ENCODE data around the gene EFNA5.
"Not testable (repeated sequence)": the region's sequence is repeated elsewhere in the genome, so short reads cannot be mapped to it uniquely, and the experiment has no call there.

EFNA5 gene

DNA sequence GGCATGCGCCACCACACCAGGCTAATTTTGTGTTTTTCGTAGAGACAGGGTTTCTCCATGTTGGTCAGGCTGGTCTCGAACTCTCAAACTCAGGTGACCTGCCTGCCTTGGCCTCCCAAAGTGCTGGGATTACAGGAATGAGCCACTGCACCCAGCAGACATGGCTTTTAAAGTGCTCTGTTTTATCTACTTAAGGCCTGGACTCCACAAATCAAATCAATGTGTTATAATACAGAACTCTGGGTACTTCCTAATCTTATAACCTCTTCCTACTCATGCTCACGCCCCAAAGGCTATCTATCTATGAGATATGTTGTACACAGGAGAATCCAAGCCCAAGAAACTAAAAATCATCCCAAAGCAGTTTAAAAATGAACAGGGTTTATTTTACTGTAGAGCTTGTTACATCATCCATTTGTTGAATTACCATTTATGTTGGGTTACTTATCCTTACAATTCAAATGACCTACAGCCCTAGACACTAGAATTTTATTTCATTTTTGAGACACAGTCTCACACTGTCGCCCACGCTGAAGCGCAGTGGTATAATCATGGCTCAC, 155.1 kb downstream of the EFNA5 start:
- no peak for DNase-seq

- no peak for DNase-seq
Measured at GRCh38 chr5:107514305-107514704, 156.4 kb downstream of the EFNA5 start.

DNA sequence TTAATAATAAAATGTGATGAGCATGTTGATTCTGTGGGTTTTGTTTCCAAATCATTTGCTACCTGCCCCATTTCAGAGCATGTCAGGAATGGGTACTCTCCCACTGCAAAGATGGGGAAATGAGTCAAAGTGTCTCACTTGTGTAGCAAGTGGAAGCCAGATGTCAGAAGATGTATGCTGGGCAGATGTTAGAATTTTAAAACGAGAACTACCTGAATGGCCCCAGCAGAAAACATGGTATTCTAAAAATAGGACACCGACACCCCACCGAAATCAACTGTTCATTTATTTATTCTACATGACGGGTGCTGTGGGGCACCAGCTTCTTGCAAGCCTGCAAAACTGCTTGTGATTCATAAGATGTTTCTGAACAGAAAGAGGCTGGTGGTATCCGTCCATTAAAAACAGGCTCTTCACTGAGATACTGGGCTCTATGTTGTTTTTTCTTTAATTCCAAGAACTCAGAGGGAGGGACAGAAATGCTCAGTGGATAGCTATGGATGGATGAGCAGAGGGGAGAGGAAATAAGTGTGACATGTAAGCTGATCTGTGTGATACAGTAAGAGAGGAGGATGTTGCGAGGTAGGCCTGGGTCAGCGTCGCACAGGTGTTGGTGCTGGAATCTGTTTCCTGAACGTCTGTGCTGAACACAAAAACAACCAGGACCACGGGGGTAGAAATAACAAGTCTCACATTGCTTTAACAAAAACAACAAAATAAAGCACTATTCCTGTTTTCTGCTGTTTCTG, 157.2 kb downstream of the EFNA5 start:
- no peak for DNase-seq

- DNase-seq: no peak
Measured at GRCh38 chr5:107512029-107512428, 158.7 kb downstream of the EFNA5 start.

DNA sequence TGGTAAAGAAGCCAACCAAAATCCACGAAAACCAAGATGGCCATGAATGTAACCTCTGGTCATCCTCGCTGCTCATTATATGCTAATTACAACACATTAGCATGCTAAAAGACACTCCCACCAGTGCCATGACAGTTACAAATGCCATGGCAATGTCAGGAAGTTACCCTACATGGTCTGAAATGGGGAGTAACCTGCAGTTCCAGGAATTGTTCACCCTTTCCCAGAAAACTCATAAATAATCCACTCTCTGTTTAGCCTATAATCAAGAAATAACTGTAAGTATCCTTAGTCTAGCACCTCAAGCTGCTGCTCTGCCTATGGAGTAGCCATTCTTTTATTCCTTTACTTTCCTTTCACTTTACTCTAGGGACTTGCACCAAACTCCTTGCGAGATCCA, 160.6 kb downstream of the EFNA5 start:
- DNase-seq: no peak

- no peak for DNase-seq
Measured at GRCh38 chr5:107508097-107508496, 162.6 kb downstream of the EFNA5 start.

- DNase-seq: no peak
Measured at GRCh38 chr5:107505763-107506534, 164.8 kb downstream of the EFNA5 start.

DNA sequence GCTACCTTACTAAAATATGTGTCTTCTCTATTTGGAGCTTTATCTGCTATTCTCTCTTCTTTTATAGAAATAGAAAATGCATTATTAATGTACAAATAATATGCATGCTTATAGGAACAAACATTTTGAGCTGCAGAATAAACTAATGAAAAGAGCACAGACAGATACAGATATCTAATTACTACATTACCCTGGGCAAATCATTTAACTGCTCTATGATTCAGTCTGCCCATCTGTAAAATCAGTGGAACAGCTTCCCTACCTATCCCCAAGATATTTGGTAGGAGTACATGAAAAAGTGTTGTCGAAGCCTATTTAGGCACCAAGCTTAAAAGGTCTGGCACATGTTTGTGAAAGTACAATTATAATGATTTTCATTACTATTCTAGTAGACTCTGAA, 166.3 kb downstream of the EFNA5 start:
- DNase-seq: no peak

GRCh38 chr5:107502676-107503060, 168.1 kb downstream of the EFNA5 start:
- DNase-seq: no peak

DNA sequence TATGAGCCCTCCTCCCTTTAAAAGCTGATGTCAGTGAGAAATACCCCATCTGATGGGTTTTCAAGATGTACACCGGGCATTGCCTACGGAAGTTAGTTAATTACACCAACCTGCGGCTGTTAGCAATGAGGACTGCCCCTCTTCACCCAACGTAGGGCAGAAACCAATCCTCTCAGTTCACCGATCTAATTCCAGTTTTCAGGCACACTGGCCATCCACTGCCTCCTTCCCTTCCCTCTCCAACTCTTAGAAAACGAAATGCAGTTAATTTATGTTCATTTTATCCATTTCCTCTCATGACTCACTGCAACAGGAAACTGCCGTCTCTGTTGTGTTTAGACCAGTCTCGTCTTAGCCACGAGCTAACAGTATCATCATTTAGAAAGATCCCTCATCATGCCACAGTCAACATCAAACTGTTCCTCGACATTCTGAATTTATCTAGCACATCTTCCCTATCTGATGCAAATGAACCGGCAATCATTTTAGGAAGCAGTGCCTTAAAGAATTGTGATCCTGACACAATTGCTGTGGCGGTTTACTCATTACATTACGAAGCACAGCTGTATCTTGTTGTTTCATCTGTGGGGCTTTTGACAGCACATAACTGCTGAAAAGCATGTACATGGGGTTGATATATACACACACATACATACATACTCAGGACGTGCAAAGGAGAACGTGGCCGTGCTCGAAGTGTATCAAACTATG, 168.6 kb downstream of the EFNA5 start:
- no peak for DNase-seq

- DNase-seq: no peak
Measured at GRCh38 chr5:107500840-107501239, 169.9 kb downstream of the EFNA5 start.

GRCh38 chr5:107500347-107500746, 170.4 kb downstream of the EFNA5 start:
- DNase-seq: no peak

DNA sequence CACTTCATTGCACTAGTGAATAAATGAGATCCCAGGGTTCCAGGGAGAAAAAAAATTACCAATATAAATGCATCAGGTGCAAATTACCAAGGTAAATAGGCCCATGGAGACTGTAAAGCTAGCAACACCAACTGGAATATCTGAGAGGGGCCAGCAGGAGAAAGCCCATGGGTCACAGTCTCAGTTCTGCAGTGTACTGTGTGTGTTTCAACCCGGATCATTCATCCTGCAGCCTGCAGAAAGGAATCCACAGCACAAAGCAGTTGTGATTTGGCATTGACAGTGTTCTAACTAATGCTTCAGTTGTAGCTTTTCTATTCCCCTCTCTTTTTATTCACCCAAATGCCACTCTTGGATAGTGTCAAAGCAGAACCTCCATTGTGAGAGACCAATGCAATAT, 171.0 kb downstream of the EFNA5 start:
- DNase-seq: no peak

- no peak for DNase-seq
Measured at GRCh38 chr5:107499237-107499636, 171.5 kb downstream of the EFNA5 start.

GRCh38 chr5:107496466-107496865, 174.3 kb downstream of the EFNA5 start:
- no peak for DNase-seq

GRCh38 chr5:107494129-107494528, 176.6 kb downstream of the EFNA5 start:
- not testable (repeated sequence) for DNase-seq

DNA sequence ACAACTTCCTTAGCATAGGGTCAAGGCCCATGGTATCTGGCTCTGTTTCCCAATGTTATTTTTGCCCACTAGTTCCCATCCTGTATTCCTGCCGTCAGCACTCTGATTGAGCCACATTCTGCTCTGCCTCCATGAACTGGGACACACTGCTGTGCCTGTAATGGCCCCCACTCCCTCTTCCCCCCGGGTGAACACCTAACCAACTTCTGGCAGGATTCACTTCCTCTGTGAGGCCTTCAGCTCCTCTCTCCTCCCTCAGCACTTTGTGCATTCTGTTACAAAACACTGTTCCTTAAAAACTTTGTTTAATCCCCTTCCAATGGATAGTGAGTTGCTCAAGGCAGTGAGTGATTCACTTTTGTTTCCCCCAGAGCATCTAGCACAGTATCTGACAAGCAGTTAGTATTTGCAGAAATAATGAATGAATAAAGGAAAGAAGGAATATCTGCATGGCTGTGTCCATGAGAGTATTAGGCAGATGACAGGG, 183.6 kb downstream of the EFNA5 start:
- DNase-seq: no peak

- no peak for DNase-seq
Measured at GRCh38 chr5:107486489-107486888, 184.2 kb downstream of the EFNA5 start.

DNA sequence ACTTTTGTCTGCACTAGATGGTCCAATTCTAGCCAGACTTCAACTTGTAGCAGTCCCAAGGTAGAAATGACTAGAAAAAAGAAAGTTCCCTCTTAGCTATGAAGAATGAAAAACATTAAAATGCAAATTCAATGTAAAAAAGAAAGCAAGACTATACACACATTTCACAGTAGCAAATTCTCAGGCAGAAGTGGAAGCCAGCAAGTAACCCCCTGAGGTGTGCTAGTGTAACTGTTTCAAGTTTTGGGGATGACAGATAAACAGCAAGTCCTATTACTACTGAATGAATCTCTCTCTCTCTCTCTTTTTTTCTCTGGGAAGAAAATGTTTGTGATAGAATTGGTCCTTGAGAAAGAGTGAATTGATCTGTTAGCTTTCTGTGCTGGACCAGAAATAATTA, 185.6 kb downstream of the EFNA5 start:
- DNase-seq: no peak

GRCh38 chr5:107484281-107484680, 186.5 kb downstream of the EFNA5 start:
- no peak for DNase-seq

DNA sequence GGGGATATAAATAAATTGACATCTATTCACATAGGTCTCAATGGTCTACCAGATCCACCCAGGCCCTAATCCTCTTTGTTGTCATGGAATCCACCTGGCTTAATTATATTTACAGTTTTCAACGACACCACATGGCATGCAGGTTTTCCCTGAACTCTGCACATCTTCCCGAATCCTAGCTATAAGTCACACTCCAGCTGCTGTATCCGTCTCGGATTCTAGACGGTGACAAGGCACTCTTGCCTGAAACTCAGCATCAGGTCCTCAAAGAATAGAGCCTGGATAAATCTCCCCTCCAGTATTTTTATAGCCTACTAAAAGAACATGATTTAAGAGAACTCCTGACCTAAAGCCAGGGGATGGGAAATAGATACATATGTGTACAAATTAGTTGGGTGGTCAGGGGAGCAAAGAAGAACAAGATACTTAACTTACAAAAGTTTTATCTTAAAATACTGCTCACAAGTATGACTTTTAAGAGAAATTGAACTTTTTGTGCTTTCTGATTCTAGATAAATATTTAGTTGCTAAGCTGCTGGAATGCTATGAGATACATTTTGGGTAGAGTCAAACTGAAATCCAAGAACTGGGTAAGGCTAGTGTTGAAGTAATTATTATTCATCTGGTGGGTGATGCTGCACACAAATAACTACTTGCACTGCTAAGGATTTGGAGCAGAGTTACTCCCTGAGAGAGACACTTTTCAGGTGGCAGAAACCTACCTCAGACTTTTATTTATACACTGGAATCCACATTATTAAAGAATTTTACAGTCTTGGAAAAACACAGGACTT, 187.3 kb downstream of the EFNA5 start:
- no peak for DNase-seq

DNA sequence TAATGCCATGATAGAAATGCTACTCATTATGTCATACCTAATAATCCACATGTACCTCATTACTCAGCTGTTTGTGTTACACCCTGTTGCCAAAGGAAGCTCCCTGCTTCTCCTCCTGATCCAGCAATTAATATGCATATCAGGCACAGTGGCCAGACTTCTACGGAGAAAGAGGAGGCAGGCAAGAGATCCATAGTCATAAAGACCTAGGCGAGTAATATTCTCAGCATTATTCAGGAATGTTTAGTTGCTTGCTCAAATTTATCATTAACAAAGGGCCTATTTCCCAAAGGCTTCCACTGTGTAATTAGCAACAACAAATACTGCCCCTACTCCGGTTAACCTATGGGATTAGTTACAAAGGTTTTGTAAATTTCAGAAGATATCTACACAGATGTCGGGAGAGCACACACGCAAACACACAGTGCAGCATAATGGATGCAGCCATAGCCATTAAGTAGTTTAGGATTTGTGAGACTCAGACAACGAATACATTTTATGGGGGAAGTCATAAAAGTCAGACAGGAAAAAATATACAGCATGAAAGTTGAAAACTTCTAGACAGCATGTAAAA, 192.6 kb downstream of the EFNA5 start:
- no peak for DNase-seq

Measured in T1000 (cell line).